GM12891 (cell line): Measurements from ENCODE around the gene FSHR.

Experiments used
- DNase-seq: peaks from one replicate; pipeline ENCODE4 v3.0.0; 2011; ENCODE audit warnings: low spot score; ENCODE audit not compliant: insufficient read length
- FAIRE-seq: peaks from 2 replicates; lab custom pipeline; 2011; peaks lifted over from hg19 to GRCh38; lab: Jason Lieb, UNC
- PAX5 ChIP-seq: IDR thresholded peaks from 2 replicates; pipeline ENCODE4 v1.6.1; 2011; ENCODE audit warnings: low read length, moderate library complexity, mild to moderate bottlenecking; ENCODE audit not compliant: insufficient read depth, severe bottlenecking
- POLR2A ChIP-seq: IDR thresholded peaks from 2 replicates; pipeline ENCODE4 v1.6.1; 2011; ENCODE audit warnings: low read depth, low read length, control low read depth
- POLR2AphosphoS5 ChIP-seq: IDR thresholded peaks from 2 replicates; pipeline ENCODE4 v1.6.1; 2011; ENCODE audit warnings: low read depth, low read length, control low read depth
- POU2F2 ChIP-seq: IDR thresholded peaks from 2 replicates; pipeline ENCODE4 v1.6.1; 2011; ENCODE audit warnings: low read depth, mild to moderate bottlenecking, control low read depth, low read length, moderate library complexity
- SPI1 ChIP-seq: IDR thresholded peaks from 2 replicates; pipeline ENCODE4 v1.6.1; 2011; ENCODE audit warnings: low read depth, low read length, control low read depth
- TAF1 ChIP-seq: IDR thresholded peaks from 2 replicates; pipeline ENCODE4 v1.6.1; 2011; ENCODE audit warnings: low read depth, low read length, control low read depth

The FSHR gene

DNA sequence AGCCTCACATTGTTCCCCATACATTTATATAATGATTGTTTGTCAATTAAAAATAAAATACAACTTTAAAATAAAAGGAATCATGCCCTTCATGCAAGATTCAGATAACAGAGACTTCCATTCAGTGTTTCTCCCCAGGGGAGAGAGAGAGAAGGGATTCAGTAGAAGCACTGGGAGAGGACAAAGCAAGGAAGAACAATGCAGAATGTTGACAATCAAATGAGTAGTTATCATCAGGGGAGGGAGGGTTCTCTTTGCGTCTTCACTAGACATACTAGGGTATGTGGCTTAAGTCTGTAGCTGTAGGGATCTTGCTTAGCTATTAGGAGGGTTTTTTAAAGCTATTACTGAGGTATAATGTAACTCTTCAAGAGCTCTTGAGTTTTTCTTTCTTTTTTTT, 30.7 kb downstream of the FSHR start:
- FAIRE-seq = no peak

DNA sequence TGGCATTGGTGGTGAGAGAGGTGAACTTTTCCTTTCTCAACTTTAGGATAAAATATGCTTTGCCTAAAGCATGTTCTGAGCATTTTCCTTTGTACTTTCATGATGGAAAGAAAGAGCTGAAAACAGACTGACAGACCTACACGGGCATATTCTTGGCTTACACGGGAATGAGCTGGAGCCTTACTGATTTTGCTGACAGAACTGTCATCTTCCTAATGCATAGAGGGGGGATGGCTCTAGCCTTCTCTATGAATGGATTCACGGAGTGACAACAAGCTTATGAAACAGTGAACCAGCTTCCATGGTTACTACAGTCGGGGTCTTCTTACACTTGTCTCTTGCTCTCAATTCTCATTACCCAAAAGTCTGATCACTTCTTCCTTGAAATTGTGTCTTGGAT, 32.2 kb downstream of the FSHR start:
- DNase-seq (no peak), FAIRE-seq (no peak)
- TF ChIP-seq POLR2A (no peak), PAX5 (no peak), SPI1 (no peak), POU2F2 (no peak), POLR2AphosphoS5 (no peak), TAF1 (no peak)

More for the DNA sequence above, 30.7 kb downstream of the FSHR start:
- TF ChIP-seq TAF1 (no peak), POLR2AphosphoS5 (no peak), POU2F2 (no peak)
- DNase-seq = no peak

DNA sequence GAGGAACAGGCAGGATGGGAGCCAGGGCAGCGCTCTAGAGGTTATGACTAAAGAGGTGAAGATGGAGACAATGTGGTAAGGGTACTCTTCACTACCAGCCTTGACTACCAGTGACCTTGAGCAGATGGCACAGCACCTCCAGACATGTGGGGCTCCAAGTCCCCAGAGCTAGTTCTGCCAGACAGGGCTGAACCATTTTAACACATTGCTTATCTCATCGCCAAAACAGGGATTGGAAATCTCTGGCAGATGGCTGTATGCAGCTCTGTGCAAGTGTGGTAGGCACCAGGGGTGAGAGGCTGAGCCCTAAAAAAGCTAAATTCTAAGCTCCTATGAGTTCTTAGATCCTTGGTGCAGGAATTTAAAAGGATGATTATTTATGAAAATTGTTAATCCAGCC, 41.3 kb downstream of the FSHR start:
- no peak for DNase-seq
- TF ChIP-seq SPI1 (no peak), POLR2A (no peak)
- no peak for FAIRE-seq

DNA sequence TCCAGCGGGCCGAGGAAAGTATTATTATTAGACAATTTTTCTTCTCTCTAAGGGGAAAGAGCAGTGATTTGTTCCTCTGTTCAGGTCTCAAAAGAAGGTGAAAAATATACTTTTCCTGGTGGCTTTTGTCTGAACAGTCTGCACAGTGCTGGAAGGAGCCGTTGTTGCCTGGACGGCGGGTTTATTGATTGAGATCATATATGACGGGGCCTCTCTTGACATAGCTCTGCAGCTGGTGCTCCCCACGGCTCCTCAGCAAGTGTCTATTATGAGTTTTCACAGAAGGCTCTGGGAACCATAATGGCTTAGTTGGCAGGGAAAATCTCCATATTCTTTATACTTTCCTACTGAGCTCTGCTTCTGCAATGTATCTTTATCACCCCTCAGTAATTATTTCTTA, 42.9 kb downstream of the FSHR start:
- TF ChIP-seq POLR2AphosphoS5 (no peak), TAF1 (no peak), SPI1 (no peak), PAX5 (no peak), POU2F2 (no peak), POLR2A (no peak)
- FAIRE-seq (no peak), DNase-seq (no peak)

DNA sequence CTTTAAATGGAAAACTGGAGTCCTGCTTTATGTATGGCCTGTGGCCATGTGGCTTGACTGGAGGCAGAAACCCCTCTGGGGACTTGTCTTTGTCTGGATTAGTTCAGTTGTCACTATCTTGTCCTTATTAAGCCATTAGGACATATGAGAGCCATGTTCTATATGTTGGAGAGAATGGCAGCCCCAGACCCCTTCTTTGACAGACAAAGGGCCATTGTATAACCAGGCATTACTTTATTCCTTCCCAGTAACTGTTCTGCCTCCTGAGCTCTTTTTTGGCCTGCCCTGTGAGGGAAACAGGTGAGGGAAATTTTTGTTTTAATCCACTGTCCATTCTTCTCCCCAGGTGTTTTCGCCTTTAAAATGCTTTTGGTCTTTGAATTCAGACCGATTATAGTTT, 43.3 kb downstream of the FSHR start:
- TF ChIP-seq POU2F2 = no peak
- TF ChIP-seq PAX5 = no peak
- no peak for TF ChIP-seq POLR2AphosphoS5
- TF ChIP-seq TAF1 = no peak
- no peak for TF ChIP-seq POLR2A
- TF ChIP-seq SPI1 = no peak
- DNase-seq (no peak), FAIRE-seq (no peak)

DNA sequence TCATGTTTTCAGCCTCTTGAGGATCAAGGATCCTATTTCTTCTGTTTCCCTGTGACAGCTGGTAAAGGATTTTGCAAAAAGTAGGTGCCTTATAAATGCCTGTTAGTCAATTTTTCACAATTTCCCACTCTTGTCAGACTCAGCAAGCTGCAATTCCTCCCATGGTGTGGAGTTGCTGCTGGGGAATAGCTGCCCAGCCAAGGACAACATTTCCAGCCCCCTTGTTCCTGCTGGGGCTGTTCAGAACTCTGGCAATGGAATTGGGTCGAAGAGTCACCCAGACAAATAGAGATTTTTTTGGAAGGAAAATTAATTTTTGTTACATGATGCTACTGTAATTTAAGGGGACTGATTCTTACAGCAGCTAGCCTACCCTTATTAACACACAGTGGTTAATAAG, 43.7 kb downstream of the FSHR start:
- FAIRE-seq = no peak
- no peak for DNase-seq
- TF ChIP-seq POLR2A (no peak), SPI1 (no peak), PAX5 (no peak), POU2F2 (no peak), TAF1 (no peak), POLR2AphosphoS5 (no peak)

DNA sequence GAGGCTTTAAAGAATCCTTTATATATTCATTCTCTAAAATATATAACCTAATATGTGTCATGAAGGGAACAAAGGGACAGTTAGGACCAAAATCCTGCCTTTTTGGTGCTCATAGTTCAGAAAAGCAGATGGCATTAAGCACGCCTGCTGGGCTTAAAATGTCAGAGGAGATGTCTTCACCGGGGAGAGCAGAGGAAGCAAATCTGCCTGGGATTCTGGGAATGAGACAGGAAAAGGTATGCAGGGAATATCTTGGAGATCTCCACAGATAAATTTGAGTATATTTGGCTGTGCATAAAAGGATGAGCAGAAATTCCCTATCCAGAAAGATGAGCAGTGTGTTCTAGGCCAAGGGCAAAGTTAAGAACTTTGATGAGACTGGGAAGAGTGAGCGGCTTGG, 45.5 kb downstream of the FSHR start:
- FAIRE-seq (no peak), DNase-seq (no peak)
- TF ChIP-seq POU2F2 (no peak), POLR2AphosphoS5 (no peak), TAF1 (no peak), SPI1 (no peak), PAX5 (no peak), POLR2A (no peak)

DNA sequence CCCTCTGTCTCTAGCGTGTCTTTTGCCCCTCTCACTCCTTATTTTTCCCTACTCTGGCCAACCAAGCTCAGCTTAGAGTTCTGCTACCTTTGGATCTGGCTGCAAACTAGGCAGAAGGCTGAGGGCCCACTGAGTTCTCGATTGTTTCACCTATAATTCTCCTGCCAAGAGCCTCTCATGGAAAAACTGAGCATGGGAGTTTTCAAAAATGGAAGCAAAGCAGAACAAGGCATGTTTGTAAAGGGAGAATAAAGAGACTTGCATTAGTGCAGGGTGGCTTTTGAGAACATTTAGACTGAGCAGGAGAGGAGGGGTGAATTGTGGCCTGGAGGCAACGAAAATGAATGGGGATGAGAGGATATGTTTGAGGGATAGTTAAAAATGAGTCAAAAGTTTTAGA, 45.9 kb downstream of the FSHR start:
- DNase-seq = no peak
- FAIRE-seq = no peak
- TF ChIP-seq POLR2A = no peak
- TF ChIP-seq PAX5 = no peak
- TF ChIP-seq POLR2AphosphoS5 = no peak
- TF ChIP-seq TAF1 = no peak
- TF ChIP-seq POU2F2 = no peak
- no peak for TF ChIP-seq SPI1

GRCh38 chr2:49105506-49105905, 48.8 kb downstream of the FSHR start:
- DNase-seq = no peak
- no peak for FAIRE-seq
- TF ChIP-seq PAX5 = no peak
- TF ChIP-seq TAF1 = no peak
- TF ChIP-seq POLR2AphosphoS5 = no peak
- no peak for TF ChIP-seq POU2F2
- TF ChIP-seq POLR2A = no peak
- TF ChIP-seq SPI1 = no peak

DNA sequence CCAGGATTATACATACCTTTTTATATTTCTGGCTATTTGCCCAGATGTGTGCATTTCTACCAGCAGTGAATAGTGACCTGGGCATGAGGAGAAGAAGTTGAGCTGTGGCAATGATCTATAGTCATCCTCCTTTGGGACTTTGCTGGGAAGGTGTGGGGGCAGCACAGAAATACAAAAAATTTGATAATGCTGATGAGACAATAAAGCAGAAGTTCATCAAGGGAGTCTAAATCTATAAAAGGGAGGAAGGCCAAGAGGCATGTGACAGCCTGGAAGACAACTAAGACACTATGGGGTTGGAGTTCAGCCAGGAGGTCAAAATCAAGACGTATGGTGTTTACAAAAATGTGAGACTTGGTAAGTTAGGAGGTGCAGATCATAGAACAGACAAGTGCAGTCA, 52.2 kb downstream of the FSHR start:
- TF ChIP-seq POU2F2 (no peak), POLR2AphosphoS5 (no peak), POLR2A (no peak), SPI1 (no peak), TAF1 (no peak), PAX5 (no peak)
- DNase-seq = no peak

DNA sequence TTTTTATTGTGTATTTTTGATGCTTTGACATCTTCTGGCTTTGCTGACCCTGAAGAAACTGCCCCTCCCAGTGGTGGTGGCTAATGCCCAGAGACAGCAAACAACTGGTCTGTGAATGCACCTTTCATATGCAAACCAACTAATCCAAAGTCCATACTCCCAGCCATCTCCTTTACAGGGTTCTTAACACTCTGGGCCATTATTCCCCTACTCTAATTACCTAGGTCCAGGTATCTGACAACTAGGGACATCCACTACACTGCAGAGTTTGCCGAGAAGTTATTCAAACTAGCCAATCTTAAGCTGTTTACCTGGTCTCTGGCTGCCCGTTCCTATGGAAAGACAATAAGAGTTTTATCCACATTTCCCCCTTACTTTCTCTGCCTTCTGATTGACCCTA, 73.6 kb downstream of the FSHR start:
- DNase-seq (no peak), FAIRE-seq (no peak)
- TF ChIP-seq POU2F2 = no peak
- TF ChIP-seq SPI1 = no peak

More for the DNA sequence above, 52.2 kb downstream of the FSHR start:
- no peak for FAIRE-seq

- FAIRE-seq = no peak
- DNase-seq = no peak
- TF ChIP-seq POLR2AphosphoS5 (no peak), SPI1 (no peak), PAX5 (no peak), POU2F2 (no peak), POLR2A (no peak), TAF1 (no peak)
These were observed 83.6 kb downstream of the FSHR start for GRCh38 chr2:49070716-49071115.
